WTC11 (cell line): Measurements from ENCODE around the gene MTX2.

Source experiments
- ATF2 ChIP-seq: sonication (generic); formaldehyde crosslinking; IDR thresholded peaks from 2 replicates; pipeline ENCODE4 v1.8.1; 2022; ENCODE audit warnings: low read depth, missing genetic modification reagents, borderline replicate concordance
- CTCF ChIP-seq: fragments of 200-600 bp; IDR thresholded peaks from 2 replicates; pipeline ENCODE4 v1.8.0; 2022; ENCODE audit warnings: antibody characterized with exemption
- PRRX2 ChIP-seq: fragments of 250-450 bp; sonication (Bioruptor Pico); IDR thresholded peaks from 2 replicates; pipeline ENCODE4 v1.8.0; 2021; ENCODE audit warnings: mild to moderate bottlenecking
- SP1 ChIP-seq: sonication (generic); formaldehyde crosslinking; conservative IDR thresholded peaks from 2 replicates; pipeline ENCODE4 v1.8.1; 2022; ENCODE audit warnings: missing genetic modification reagents
- STAT6 ChIP-seq: sonication (generic); formaldehyde crosslinking; conservative IDR thresholded peaks from 2 replicates; pipeline ENCODE4 v1.8.1; 2023; ENCODE audit warnings: mild to moderate bottlenecking, low read depth, missing genetic modification reagents, moderate library complexity
- TEAD4 ChIP-seq: sonication (generic); formaldehyde crosslinking; IDR thresholded peaks from 2 replicates; pipeline ENCODE4 v1.8.0; 2022; ENCODE audit warnings: mild to moderate bottlenecking, missing genetic modification reagents
- USF2 ChIP-seq: sonication (generic); formaldehyde crosslinking; IDR thresholded peaks from 2 replicates; pipeline ENCODE4 v1.8.1; 2023; ENCODE audit warnings: mild to moderate bottlenecking, missing genetic modification reagents, moderate library complexity
- ZNF396 ChIP-seq: fragments of 250-450 bp; sonication (Bioruptor Pico); IDR thresholded peaks from 2 replicates; pipeline ENCODE4 v1.8.0; 2021; ENCODE audit warnings: mild to moderate bottlenecking, moderate library complexity, borderline replicate concordance

GRCh38 chr2:176280867-176281658 lies 11.8 kb downstream of the MTX2 start:
- TF ChIP-seq SP1 (no peak), CTCF (no peak), TEAD4 (CRISPR knock-in tag) (no peak), ATF2 (CRISPR knock-in tag) (no peak), PRRX2 (CRISPR knock-in tag) (no peak), ZNF396 (CRISPR knock-in tag) (no peak), USF2 (no peak), STAT6 (CRISPR knock-in tag) (no peak)
